ENCODE data around the gene CSNK2A1. TPM values are rescaled to one million over a fixed set of nuclear protein-coding genes. Genes with fewer than 3 reads are reported as not detected.

Gene CSNK2A1
- total RNA-seq, result 65.3 TPM
- polyA plus RNA-seq, result 10 to 100 TPM; 49.6 to 57.5 (median 52.2) TPM

- Histone ChIP-seq H3K27me3 (ENCODE audit: control insufficient read depth, insufficient read depth, low read length) (peaks cover 7% of the 10 kb centered on the region), H3K9me3 (ENCODE audit: control insufficient read depth in 2 of 2, low read length in 2 of 2) (peaks cover 0 to 5% of the 10 kb centered on the region in 2 experiments), H3K36me3 (ENCODE audit: control insufficient read depth, insufficient read depth, low read length) (peaks cover 5% of the 10 kb centered on the region), H3K4me3 (ENCODE audit: low read depth, low read length) (peak within 1 kb of the TSS; percentile 77), H3K4me1 (ENCODE audit: control insufficient read depth, insufficient read depth, low read length, poor library complexity, severe bottlenecking) (peaks cover 23% of the 10 kb centered on the region), H3K27ac (ENCODE audit: insufficient read depth, low read length, poor library complexity, severe bottlenecking) (peak within 1 kb of the TSS; percentile 85)
- Mint-ChIP-seq H3K4me3 (peak within 1 kb of the TSS; percentile 94 to 99 (median 96)), H3K27me3 (peaks cover 18% of the 10 kb centered on the region), H3K27ac (peak within 1 kb of the TSS; percentile 92 to 99 (median 97)), H3K9me3 (peaks cover 0 to 5% (median 2%) of the 10 kb centered on the region in 7 donors), H3K4me1 (peaks cover 25 to 59% (median 44%) of the 10 kb centered on the region in 4 donors), H3K36me3 (peaks cover 13% of the 10 kb centered on the region)
- peak; percentile 92 to 98 (median 97) for DNase-seq
- peak; percentile 95 to 96 for ATAC-seq (ENCODE audit: low read depth in 2 of 2)
These were observed at the start of gene CSNK2A1 for GRCh38 chr20:543369-544152. TSS of gene CSNK2A1 (minus strand) at chr20:543790. CDS start at chr20:508551, 35,239 bp downstream.

DNA sequence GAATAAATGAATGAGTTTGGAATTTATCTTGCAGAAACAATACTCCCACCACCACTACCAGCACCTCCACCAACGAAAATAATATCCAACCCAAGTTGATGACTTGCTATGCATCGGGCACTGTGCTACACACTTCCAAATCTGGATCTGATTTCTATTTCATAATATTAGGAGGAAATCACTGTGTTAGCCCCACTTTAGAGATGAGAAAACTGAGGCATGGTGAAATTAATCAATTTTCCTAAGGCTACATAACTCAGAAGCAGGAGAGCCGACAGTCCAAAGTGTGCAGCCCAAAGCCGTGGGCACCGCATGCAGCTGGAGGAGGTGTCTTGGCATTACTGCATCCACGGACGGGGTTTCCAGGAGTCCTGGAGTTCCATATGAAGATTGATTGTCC lies 48.9 kb upstream of the CSNK2A1 start:
- no peak overlapping the region for H3K4me3 ChIP-seq (ENCODE audit: low read depth, low read length)
- no peak overlapping the region for H3K27ac ChIP-seq (ENCODE audit: insufficient read depth, low read length, poor library complexity, severe bottlenecking)
- H3K36me3 ChIP-seq (ENCODE audit: control insufficient read depth, insufficient read depth, low read length), result no peaks in the 10 kb centered on the region
- Mint-ChIP-seq H3K4me3 (no peak overlapping the region), H3K9me3 (no peaks in the 10 kb centered on the region), H3K36me3 (no peaks in the 10 kb centered on the region), H3K27me3 (peaks cover 10% of the 10 kb centered on the region), H3K27ac (no peak overlapping the region), H3K4me1 (no peaks in the 10 kb centered on the region)
- DNase-seq (no peak), ATAC-seq (ENCODE audit: low read depth in 2 of 2) (no peak)
- H3K27me3 ChIP-seq (ENCODE audit: control insufficient read depth, insufficient read depth, low read length), result no peaks in the 10 kb centered on the region
- H3K9me3 ChIP-seq (ENCODE audit: control insufficient read depth in 2 of 2, low read length in 2 of 2), result no peaks in the 10 kb centered on the region
- no peaks in the 10 kb centered on the region for H3K4me1 ChIP-seq (ENCODE audit: control insufficient read depth, insufficient read depth, low read length, poor library complexity, severe bottlenecking)

DNA sequence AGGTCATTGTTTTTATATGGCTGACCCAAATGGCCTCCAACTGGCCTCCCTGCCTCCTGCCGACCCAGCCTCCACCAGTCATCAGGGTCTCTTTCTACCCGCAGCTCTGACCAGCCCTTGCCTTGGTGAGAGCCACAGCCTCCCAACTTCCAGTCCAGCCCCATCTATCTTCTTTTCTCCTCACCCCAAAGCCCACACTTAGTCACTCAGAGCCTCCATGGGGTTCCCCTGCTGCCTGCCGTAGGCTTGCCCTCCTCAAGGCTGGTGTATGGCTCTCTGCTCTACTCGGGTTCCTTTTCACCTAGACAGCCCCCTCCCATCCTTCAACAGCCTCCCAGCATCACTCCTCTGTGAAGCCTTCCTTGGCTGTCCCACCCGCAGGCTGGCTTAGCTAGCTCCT lies 48.4 kb upstream of the CSNK2A1 start:
- Mint-ChIP-seq H3K36me3 (no peaks in the 10 kb centered on the region), H3K4me3 (no peak overlapping the region), H3K9me3 (no peaks in the 10 kb centered on the region), H3K27me3 (peaks cover 11% of the 10 kb centered on the region), H3K4me1 (no peaks in the 10 kb centered on the region), H3K27ac (peak overlapping the region in 1 of 3 donors; percentile 78)
- H3K4me1 ChIP-seq (ENCODE audit: control insufficient read depth, insufficient read depth, low read length, poor library complexity, severe bottlenecking), result no peaks in the 10 kb centered on the region
- no peaks in the 10 kb centered on the region for H3K36me3 ChIP-seq (ENCODE audit: control insufficient read depth, insufficient read depth, low read length)
- no peak overlapping the region for H3K27ac ChIP-seq (ENCODE audit: insufficient read depth, low read length, poor library complexity, severe bottlenecking)
- no peak for DNase-seq
- H3K9me3 ChIP-seq (ENCODE audit: control insufficient read depth in 2 of 2, low read length in 2 of 2), result no peaks in the 10 kb centered on the region
- H3K27me3 ChIP-seq (ENCODE audit: control insufficient read depth, insufficient read depth, low read length), result no peaks in the 10 kb centered on the region
- no peak for ATAC-seq (ENCODE audit: low read depth in 2 of 2)
- H3K4me3 ChIP-seq (ENCODE audit: low read depth, low read length), result no peak overlapping the region

- Histone ChIP-seq H3K4me3 (ENCODE audit: low read depth, low read length) (no peak overlapping the region), H3K9me3 (ENCODE audit: control insufficient read depth in 2 of 2, low read length in 2 of 2) (no peaks in the 10 kb centered on the region), H3K36me3 (ENCODE audit: control insufficient read depth, insufficient read depth, low read length) (no peaks in the 10 kb centered on the region), H3K27ac (ENCODE audit: insufficient read depth, low read length, poor library complexity, severe bottlenecking) (no peak overlapping the region), H3K4me1 (ENCODE audit: control insufficient read depth, insufficient read depth, low read length, poor library complexity, severe bottlenecking) (no peaks in the 10 kb centered on the region), H3K27me3 (ENCODE audit: control insufficient read depth, insufficient read depth, low read length) (no peaks in the 10 kb centered on the region)
- Mint-ChIP-seq H3K36me3 (no peaks in the 10 kb centered on the region), H3K27me3 (peaks cover 23% of the 10 kb centered on the region), H3K9me3 (peaks cover 0 to 3% (median 0%) of the 10 kb centered on the region in 7 donors), H3K4me1 (no peaks in the 10 kb centered on the region), H3K4me3 (no peak overlapping the region), H3K27ac (no peak overlapping the region)
- ATAC-seq (ENCODE audit: low read depth in 2 of 2), result peak in 1 of 2 donors; percentile 22
- no peak for DNase-seq
These were observed 45.5 kb upstream of the CSNK2A1 start for GRCh38 chr20:588932-589672.

DNA sequence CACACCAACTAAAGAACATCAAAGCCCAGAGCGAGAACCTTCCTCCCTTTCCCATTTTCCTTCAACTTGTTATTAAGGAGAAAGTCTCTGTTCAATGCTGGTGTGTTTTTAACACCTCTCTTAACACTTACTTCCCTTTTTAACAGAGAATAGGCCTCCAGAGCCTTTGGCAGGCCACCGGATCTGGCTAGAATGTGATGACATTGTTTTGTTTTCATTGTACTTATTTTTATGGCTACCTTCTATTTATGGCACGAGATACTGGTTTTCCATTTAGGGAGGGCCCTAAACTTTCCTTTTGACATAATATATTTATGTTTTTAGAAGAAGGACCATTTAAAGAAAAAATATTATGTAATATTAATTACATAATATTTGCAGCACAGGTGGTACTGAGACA lies 44.9 kb upstream of the CSNK2A1 start:
- no peaks in the 10 kb centered on the region for H3K36me3 Mint-ChIP-seq
- H3K9me3 Mint-ChIP-seq, result peaks cover 0 to 3% (median 0%) of the 10 kb centered on the region in 7 donors
- ATAC-seq (ENCODE audit: low read depth in 2 of 2) (no peak), DNase-seq (no peak)
- H3K4me1 Mint-ChIP-seq, result no peaks in the 10 kb centered on the region
- Histone ChIP-seq H3K27me3 (ENCODE audit: control insufficient read depth, insufficient read depth, low read length) (peaks cover under 1% of the 10 kb centered on the region), H3K4me3 (ENCODE audit: low read depth, low read length) (no peak overlapping the region), H3K4me1 (ENCODE audit: control insufficient read depth, insufficient read depth, low read length, poor library complexity, severe bottlenecking) (no peaks in the 10 kb centered on the region), H3K36me3 (ENCODE audit: control insufficient read depth, insufficient read depth, low read length) (no peaks in the 10 kb centered on the region), H3K27ac (ENCODE audit: insufficient read depth, low read length, poor library complexity, severe bottlenecking) (no peak overlapping the region), H3K9me3 (ENCODE audit: control insufficient read depth in 2 of 2, low read length in 2 of 2) (no peaks in the 10 kb centered on the region)
- H3K4me3 Mint-ChIP-seq, result no peak overlapping the region
- peaks cover 23% of the 10 kb centered on the region for H3K27me3 Mint-ChIP-seq
- H3K27ac Mint-ChIP-seq, result no peak overlapping the region

GRCh38 chr20:584971-585301 lies 41.3 kb upstream of the CSNK2A1 start:
- Mint-ChIP-seq H3K4me3 (no peak overlapping the region), H3K9me3 (peaks cover 0 to 3% (median 0%) of the 10 kb centered on the region in 7 donors), H3K4me1 (no peaks in the 10 kb centered on the region), H3K36me3 (no peaks in the 10 kb centered on the region), H3K27ac (no peak overlapping the region), H3K27me3 (peaks cover 13% of the 10 kb centered on the region)
- no peak overlapping the region for H3K4me3 ChIP-seq (ENCODE audit: low read depth, low read length)
- H3K27me3 ChIP-seq (ENCODE audit: control insufficient read depth, insufficient read depth, low read length), result peaks cover 10% of the 10 kb centered on the region
- no peak for DNase-seq
- H3K36me3 ChIP-seq (ENCODE audit: control insufficient read depth, insufficient read depth, low read length), result no peaks in the 10 kb centered on the region
- ATAC-seq (ENCODE audit: low read depth in 2 of 2), result no peak
- no peaks in the 10 kb centered on the region for H3K4me1 ChIP-seq (ENCODE audit: control insufficient read depth, insufficient read depth, low read length, poor library complexity, severe bottlenecking)
- no peaks in the 10 kb centered on the region for H3K9me3 ChIP-seq (ENCODE audit: control insufficient read depth in 2 of 2, low read length in 2 of 2)
- no peak overlapping the region for H3K27ac ChIP-seq (ENCODE audit: insufficient read depth, low read length, poor library complexity, severe bottlenecking)

DNA sequence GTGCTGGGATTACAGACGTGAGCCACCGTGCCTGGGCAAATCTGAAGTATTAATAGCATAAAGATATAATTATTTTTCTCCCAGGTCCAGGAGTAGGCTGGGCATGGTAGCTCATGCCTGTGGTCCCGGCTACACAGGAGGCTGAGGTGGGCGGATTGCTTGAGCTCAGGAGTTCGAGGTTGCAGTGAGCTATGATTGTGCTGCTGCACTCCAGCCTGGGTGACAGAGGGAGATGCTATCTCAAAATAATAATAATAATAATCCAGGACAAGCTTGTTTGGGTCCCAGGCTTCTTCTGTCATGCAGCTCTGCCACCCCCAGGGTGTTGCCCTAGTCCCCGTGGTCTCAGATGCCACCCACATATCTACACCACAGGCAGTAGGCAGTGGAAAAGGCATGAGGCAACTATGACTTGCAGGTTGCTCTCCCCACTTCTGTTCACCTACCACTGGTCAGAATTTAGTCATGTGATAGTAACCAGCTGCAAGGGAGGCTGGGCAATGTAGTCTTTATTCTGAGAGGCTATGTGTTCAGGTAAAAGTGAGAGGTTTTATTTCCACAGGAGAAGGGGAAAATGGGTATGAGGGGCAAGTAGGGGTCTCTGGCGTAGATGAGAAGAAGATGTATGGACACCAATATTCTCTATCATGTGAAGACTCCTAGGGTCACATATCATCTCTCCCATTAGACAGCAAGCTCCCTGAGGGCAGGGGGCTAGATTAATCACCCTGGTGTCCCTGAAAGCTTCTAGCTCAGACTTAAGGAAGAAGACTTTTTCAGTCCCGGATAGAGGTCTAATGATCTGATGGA lies 40.8 kb upstream of the CSNK2A1 start:
- H3K4me1 ChIP-seq (ENCODE audit: control insufficient read depth, insufficient read depth, low read length, poor library complexity, severe bottlenecking), result no peaks in the 10 kb centered on the region
- no peak overlapping the region for H3K4me3 ChIP-seq (ENCODE audit: low read depth, low read length)
- peaks cover 10% of the 10 kb centered on the region for H3K27me3 ChIP-seq (ENCODE audit: control insufficient read depth, insufficient read depth, low read length)
- Mint-ChIP-seq H3K27me3 (peaks cover 13% of the 10 kb centered on the region), H3K27ac (no peak overlapping the region), H3K4me3 (no peak overlapping the region), H3K4me1 (no peaks in the 10 kb centered on the region), H3K36me3 (no peaks in the 10 kb centered on the region), H3K9me3 (peaks cover 0 to 3% (median 0%) of the 10 kb centered on the region in 7 donors)
- H3K36me3 ChIP-seq (ENCODE audit: control insufficient read depth, insufficient read depth, low read length), result no peaks in the 10 kb centered on the region
- no peak overlapping the region for H3K27ac ChIP-seq (ENCODE audit: insufficient read depth, low read length, poor library complexity, severe bottlenecking)
- DNase-seq (peak in 1 of 3 donors; percentile 11), ATAC-seq (ENCODE audit: low read depth in 2 of 2) (no peak)
- no peaks in the 10 kb centered on the region for H3K9me3 ChIP-seq (ENCODE audit: control insufficient read depth in 2 of 2, low read length in 2 of 2)

All from CD4-positive, CD25-positive, alpha-beta regulatory T cell (primary cell).